NCI-H1436 (cell line): ENCODE results near the gene SRMS.

Experiments
- DNase-seq: peaks from one replicate; lab custom pipeline; 2025; lab: John Stamatoyannopoulos, UW

Gene SRMS

DNA sequence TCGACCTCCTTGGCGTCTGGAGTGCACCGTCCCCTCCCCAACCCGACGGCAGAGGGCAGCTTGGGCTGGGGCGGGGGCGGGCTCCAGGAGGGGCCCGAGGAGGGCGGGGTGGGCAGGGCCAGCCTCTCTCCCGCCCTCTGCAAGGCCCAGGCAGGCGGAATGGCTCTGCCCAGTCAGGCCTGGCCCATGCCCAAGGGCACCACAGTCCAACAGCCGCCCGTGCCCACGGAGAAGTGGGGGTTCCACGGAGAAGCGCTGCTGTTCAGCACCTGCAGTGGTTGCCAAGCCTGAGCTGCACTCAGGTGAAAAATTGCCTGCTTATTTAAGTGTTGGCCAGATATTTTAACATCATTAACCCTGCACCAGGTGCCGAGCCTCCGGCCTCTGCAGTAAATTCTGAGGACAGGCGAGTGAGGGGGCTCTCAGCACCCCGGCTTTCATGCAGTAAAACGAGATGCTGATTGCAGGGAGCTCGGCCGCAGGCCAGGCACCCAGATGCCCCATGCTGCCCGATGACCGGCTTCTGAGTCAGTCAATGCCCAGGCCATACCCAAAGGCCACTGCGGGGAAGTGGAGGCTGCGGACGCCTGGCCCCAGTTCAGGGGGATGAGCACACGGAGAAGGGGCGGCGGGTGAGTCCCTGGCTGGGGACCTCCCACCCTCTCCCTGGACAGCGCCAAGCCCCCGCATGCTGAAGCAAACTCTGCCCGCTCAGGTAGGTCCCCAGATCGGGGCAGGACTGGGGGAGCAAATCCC, at the start of gene SRMS:
Gene SRMS, minus strand, starts transcription at position 25 of the 756 bp plus-strand sequence. CDS start 286 bp downstream, outside the sequence.
- DNase-seq, result no peak

DNA sequence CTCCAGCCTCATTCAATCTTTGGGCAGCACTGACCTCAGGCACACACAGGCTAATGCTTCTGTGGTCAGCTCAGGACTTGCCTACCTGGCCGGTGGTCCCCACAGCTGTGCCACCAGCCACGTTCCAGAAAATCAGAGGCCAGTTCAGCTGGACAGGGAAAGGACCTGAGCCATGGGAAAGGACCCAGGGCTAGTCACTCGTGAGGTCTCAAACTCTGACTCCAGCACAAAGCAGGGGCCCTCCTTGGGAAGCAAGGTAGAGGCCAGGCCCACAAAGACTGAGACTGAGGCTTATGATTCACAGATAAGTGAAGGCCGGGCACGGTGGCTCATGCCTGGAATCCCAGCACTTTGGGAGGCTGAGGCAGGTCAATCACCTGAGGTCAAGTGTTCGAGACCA, 48.9 kb upstream of the SRMS start:
- DNase-seq, result no peak

GRCh38 chr20:63595416-63596127, 48.0 kb upstream of the SRMS start:
- no peak for DNase-seq

GRCh38 chr20:63594043-63594561, 46.6 kb upstream of the SRMS start:
- DNase-seq, result no peak

GRCh38 chr20:63592661-63593060, 45.1 kb upstream of the SRMS start:
- no peak for DNase-seq

DNA sequence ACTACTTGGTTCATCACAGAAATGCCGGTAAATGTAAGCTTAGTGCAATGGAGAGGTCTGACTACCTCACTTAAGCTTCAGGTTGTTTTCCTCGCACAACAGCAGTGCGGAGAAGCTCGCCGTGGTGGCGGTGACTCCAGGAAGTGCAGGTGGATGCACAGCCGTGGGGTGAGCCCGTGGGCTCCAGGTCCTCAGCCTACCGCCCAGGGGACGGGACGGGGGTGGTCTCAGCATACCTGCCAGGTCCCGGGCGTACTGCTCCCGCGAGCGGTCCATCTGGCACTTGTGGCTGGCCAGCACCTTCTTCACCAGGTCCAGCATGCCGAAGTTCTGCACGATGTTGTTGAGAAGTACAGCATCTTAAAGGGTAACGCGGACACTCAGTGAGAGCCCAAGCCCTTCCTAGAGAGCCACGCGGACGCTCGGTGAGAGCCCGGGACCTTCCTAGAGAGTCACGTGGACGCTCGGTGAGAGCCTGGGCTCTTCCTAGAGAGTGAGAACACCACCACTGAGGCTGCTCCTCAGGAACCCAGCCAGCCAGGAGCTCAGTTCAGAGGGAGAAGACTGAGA, 44.3 kb upstream of the SRMS start:
- DNase-seq, result no peak

GRCh38 chr20:63591147-63591533, 43.6 kb upstream of the SRMS start:
- DNase-seq, result no peak

GRCh38 chr20:63590218-63591146, 42.9 kb upstream of the SRMS start:
- DNase-seq, result no peak

DNA sequence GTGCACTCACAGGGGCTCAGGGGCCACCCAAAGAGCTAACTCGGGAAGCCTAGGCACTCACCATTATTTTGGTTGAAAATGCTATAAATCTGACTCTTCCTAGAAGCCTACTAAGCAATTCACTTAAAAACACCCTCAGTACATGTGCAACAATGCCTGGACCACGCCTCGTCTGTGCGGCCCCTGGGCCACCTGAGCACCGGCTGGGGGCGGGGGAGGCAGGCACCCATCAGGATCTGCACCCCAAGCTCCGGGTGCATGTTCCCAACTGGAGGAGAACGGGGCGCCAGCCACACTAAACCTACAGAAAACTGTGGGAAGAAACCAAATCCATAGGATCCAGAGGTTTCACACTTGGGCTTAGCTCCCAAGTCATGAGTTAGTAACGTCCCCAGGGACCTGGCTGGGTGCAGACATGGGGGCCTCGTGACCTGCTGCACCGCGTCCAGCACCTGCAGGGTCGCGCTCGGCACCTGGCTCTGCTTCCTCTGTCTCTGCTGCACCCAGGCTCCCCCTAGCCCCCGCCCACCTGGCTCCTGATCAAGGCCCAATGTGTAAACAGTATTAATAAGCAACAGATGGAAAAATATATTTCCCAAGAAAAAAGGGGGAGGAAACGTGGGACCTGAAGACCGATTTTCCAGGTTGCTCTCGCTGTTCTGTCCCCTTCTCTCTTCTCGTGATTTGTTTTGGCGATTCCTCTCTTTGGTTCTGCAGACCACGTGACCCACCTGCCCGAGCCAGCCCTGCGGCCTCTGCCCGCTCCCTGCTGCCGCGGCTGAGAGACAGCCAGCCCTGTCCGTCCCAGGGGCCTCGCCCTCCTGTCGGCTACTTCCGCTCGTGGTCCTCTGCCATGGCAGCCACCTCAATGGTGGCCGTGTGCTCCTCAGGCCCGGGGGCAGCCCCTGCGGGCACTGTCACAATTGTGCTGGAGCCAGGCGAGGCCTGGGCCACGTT, 42.0 kb upstream of the SRMS start:
- no peak for DNase-seq

- DNase-seq, result no peak
Measured at GRCh38 chr20:63588641-63589041, 41.1 kb upstream of the SRMS start.

- DNase-seq, result no peak
Measured at GRCh38 chr20:63587776-63588591, 40.4 kb upstream of the SRMS start.

- no peak for DNase-seq
Measured at GRCh38 chr20:63587256-63587655, 39.7 kb upstream of the SRMS start.

- no peak for DNase-seq
Measured at GRCh38 chr20:63586797-63587196, 39.2 kb upstream of the SRMS start.

- DNase-seq, result no peak
Measured at GRCh38 chr20:63585616-63586565, 38.3 kb upstream of the SRMS start.

DNA sequence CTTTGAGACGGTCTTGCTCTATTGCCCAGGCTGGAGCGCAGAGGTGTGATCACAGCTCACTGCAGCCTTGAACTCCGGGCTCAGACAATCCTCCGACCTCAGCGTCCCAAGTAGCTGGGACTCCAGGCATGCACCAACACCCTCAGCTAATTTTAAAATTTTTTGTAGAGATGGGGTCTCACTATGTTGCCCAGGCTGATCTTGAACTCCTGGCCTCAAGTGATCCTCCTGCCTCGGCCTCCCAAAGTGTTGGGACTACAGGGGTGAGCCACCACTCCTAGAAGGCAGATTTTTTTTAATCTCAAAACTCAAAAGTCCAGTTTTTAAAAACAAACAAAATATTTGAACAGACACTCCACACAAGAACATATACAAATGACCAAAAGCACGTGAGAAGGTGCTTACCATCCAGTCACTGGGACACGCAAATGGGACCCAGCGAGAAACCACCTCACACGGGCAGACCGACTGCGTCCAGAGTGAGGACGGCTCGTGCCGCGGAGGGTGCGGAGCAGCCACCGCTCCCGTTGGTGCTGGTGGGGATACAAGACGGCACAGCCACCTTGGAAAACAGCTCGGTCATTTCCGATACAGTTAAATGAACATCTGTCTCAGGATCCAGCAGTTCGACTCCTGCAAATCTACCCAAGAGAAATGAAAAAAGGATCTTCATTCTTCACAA, 35.0 kb upstream of the SRMS start:
- no peak for DNase-seq

- peak; percentile 46 for DNase-seq
Measured at GRCh38 chr20:63580796-63581461, 33.4 kb upstream of the SRMS start.

DNA sequence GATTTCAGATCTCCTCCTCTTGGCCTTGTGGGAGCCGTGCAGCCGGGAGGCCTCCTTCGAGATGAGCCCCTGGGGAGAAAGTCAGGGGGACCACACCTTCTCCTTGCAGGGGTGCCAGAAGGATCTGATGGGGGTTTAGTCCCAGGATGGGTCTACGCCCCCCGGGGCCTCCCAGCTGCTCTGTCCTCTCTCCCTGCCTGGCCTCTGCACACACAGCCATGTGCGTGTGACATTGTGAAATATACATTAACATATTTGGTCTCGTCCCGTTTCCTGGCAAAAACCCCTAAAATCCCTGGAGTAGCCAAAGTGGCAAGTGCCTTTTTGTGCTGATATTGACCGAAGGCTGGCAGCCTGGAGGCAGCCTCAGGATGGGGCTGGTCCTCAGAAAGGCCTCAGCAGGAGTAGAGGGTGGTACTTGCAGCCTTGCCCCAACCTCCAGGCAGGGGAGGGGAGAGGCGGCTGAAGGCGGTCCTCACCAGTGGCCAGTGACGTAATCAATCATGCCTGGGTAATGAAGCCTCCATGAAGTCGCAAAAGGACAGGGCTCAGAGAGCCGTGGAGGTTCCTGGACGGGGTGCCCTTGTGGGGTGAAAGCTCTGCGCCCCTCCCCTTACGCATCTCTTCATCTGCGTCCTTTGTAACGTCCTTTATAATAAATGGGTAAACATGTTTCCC, 31.6 kb upstream of the SRMS start:
- DNase-seq, result no peak
